Measurements from ENCODE around the gene SLC22A4.

- TF ChIP-seq CTCF (optimal IDR thresholded peaks at IDR 0.05 in 1 of 3, IDR thresholded peaks at IDR 0.05 in 1 of 3, conservative IDR thresholded peaks at IDR 0.05 in 1 of 3; ENCODE audit: extremely low read depth in 1 of 3, insufficient read depth in 2 of 3, low read length in 3 of 3) (no peak), EZH2 (IDR thresholded peaks at IDR 0.05; ENCODE audit: low read length) (no peak)
Observed at GRCh38 chr5:132380047-132380446, 85.9 kb downstream of the SLC22A4 start.
